NT2/D1 (cell line): ENCODE results near the gene TJAP1.

Experiments used
- SUZ12 ChIP-seq: IDR thresholded peaks from 2 replicates; pipeline ENCODE4 v1.6.1; 2011; ENCODE audit not compliant: insufficient read length, insufficient read depth; ENCODE audit errors: extremely low read depth
- YY1 ChIP-seq: IDR thresholded peaks from 2 replicates; pipeline ENCODE4 v1.6.1; 2011; ENCODE audit not compliant: insufficient read length, insufficient read depth
- ZNF274 ChIP-seq: IDR thresholded peaks from 2 replicates; pipeline ENCODE4 v1.6.1; 2011; ENCODE audit warnings: mild to moderate bottlenecking, low read depth, low read length

DNA sequence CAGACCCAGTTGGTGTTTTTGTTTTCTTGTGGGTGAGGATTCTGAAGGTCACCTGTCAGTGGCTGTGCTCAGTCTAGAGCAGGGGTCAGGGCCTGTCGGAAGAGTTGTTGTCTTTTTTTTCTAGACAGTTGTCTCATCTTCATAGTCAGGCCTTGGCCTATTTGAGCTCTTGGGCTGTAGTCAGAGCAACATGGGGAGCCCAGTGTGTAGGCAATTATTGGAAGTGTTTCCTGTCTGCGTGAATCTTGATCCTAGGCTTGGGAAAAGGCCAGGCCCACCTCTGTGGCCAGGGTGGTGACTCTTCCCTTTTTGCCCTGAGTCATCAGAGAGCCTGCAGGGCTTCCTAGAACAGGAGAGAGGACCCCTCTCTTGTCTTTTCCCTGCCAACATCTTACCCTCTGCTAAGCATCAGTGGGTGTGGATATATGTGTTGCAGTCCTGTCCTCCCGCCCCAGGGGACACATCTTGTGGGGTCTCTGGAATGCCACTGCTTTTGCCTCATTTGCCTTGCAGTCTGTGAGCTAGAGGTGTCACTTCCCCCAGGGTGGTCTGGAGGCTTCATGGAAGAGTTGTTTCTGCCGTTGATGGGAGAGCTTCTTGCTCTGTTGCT is 11.4 kb downstream of the TJAP1 start:
- TF ChIP-seq YY1 (no peak), ZNF274 (no peak), SUZ12 (no peak)
